Thyroid gland (tissue), 4 donors: Measurements from ENCODE around the gene OR2AG2.

Experiments used
- POLR2A ChIP-seq, 2 donors: fragments of 450-650 bp; IDR thresholded peaks; one replicate each; pipeline ENCODE4 v1.6.1; 2017; ENCODE audit warnings: antibody characterized with exemption in 2 of 2, mild to moderate bottlenecking in 2 of 2, moderate library complexity in 1 of 2
- TF ChIP-seq, protein P1 (sequence below), 6 experiments: fragments of 200-600 bp in 3 of 6; fragments of 450-650 bp in 3 of 6; sonication (generic) in 3 of 6; IDR thresholded peaks; one replicate each; pipeline ENCODE4 v1.5.1; 2016 to 2019; ENCODE audit warnings: antibody characterized with exemption in 6 of 6, mild to moderate bottlenecking in 2 of 6, inconsistent platforms in 1 of 6, moderate library complexity in 1 of 6

DNA sequence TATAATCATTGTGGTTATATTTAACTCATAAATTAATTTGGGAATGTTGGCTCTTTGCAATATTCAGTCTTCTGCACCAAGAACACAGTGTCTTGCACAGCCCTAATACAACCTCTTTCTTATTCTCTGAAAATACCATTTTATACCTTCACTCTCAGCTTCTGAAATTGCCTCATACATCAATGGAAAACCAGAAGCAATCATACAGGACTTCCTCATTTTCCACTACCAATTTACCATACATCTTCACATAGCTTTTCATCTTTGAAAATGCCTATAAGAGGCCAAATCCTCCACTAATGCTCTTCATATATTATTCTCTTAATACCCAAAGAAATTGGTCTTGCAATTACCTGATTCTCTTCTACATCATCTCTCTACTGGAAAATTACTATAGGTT lies 6.7 kb upstream of the OR2AG2 start:
- TF ChIP-seq, protein P1, sequence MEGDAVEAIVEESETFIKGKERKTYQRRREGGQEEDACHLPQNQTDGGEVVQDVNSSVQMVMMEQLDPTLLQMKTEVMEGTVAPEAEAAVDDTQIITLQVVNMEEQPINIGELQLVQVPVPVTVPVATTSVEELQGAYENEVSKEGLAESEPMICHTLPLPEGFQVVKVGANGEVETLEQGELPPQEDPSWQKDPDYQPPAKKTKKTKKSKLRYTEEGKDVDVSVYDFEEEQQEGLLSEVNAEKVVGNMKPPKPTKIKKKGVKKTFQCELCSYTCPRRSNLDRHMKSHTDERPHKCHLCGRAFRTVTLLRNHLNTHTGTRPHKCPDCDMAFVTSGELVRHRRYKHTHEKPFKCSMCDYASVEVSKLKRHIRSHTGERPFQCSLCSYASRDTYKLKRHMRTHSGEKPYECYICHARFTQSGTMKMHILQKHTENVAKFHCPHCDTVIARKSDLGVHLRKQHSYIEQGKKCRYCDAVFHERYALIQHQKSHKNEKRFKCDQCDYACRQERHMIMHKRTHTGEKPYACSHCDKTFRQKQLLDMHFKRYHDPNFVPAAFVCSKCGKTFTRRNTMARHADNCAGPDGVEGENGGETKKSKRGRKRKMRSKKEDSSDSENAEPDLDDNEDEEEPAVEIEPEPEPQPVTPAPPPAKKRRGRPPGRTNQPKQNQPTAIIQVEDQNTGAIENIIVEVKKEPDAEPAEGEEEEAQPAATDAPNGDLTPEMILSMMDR (IDR thresholded peaks at IDR 0.05), result no peak
- no peak for TF ChIP-seq POLR2A (IDR thresholded peaks at IDR 0.05)
